Calu3 (cell line): Measurements from ENCODE around the gene PPP1R15B. TPM values are rescaled to one million over a fixed set of nuclear protein-coding genes. Genes with fewer than 3 reads are reported as not detected.

Source experiments
- BruUV-seq: library from RNA; stranded (reverse); fragments of 400-500 nt; replicated peaks from 2 replicates; lab custom pipeline; 2021; lab: Mats Ljungman, UMichigan
- CTCF ChIA-PET: fragments of 300-600 bp; sonication (Branson Sonifier 250); formaldehyde crosslinking; loops from one replicate; lab custom pipeline; 2022; ENCODE audit warnings: antibody characterized with exemption; lab: Charles Lee
- DNase-seq: peaks from one replicate; pipeline ENCODE4 v3.0.0; 2022
- H3K27ac Mint-ChIP-seq: one replicate; pipeline ENCODE4 v1.8.0; 2022; ENCODE audit warnings: mixed read lengths; ENCODE audit not compliant: unreplicated experiment
- H3K27me3 Mint-ChIP-seq: one replicate; pipeline ENCODE4 v1.8.0; 2022; ENCODE audit warnings: mixed read lengths; ENCODE audit not compliant: unreplicated experiment
- H3K36me3 Mint-ChIP-seq: one replicate; pipeline ENCODE4 v1.8.0; 2022; ENCODE audit warnings: mild to moderate bottlenecking, moderate library complexity, mixed read lengths; ENCODE audit not compliant: insufficient read depth, unreplicated experiment
- H3K4me1 Mint-ChIP-seq: one replicate; pipeline ENCODE4 v1.8.0; 2022; ENCODE audit warnings: mild to moderate bottlenecking, low read depth, mixed read lengths; ENCODE audit not compliant: unreplicated experiment
- H3K4me3 Mint-ChIP-seq: one replicate; pipeline ENCODE4 v1.8.0; 2022; ENCODE audit warnings: mild to moderate bottlenecking, low read depth, moderate library complexity, mixed read lengths; ENCODE audit not compliant: unreplicated experiment
- H3K9me3 Mint-ChIP-seq: one replicate; pipeline ENCODE4 v1.8.0; 2022; ENCODE audit warnings: low read depth, mixed read lengths; ENCODE audit not compliant: unreplicated experiment
- CTCF ChIP-seq: fragments of 200-600 bp; IDR thresholded peaks from one replicate; pipeline ENCODE4 v1.8.0; 2022; ENCODE audit warnings: antibody characterized with exemption; ENCODE audit not compliant: unreplicated experiment
- intact Hi-C: fragments of 100-400 bp; cut with micrococcal nuclease; formaldehyde crosslinking; loops from one replicate; pipeline ENCODE4 v1.10.0; 2022; ENCODE audit not compliant: unreplicated experiment
- total RNA-seq: library from RNA; stranded (reverse); gene quantifications from 2 replicates; pipeline ENCODE4 v1.2.3, GENCODE V29; 2022

Gene PPP1R15B
- total RNA-seq, 1 experiment from 2014 or later, result 68.8 TPM

GRCh38 chr1:204405988-204406387 is 5.6 kb downstream of the PPP1R15B start:
- Mint-ChIP-seq H3K4me3 (peak overlapping the region; percentile 96), H3K36me3 (peaks cover 92% of the 10 kb centered on the region), H3K4me1 (peaks cover 3% of the 10 kb centered on the region), H3K27ac (peak overlapping the region; percentile 44), H3K27me3 (no peaks in the 10 kb centered on the region), H3K9me3 (no peaks in the 10 kb centered on the region)
- BruUV-seq, result no TSS peak
- TF ChIP-seq CTCF, result no peak
- intact Hi-C loops, result no loop called here
- DNase-seq, result no peak
- CTCF ChIA-PET, result no interaction called here

- H3K27ac Mint-ChIP-seq, result no peak overlapping the region
- H3K9me3 Mint-ChIP-seq, result no peaks in the 10 kb centered on the region
- TF ChIP-seq CTCF, result no peak
- no TSS peak for BruUV-seq
- intact Hi-C loops, result no loop called here
- peaks cover 8% of the 10 kb centered on the region for H3K4me1 Mint-ChIP-seq
- H3K4me3 Mint-ChIP-seq, result no peak overlapping the region
- no peak for DNase-seq
- CTCF ChIA-PET, result no interaction called here
- H3K36me3 Mint-ChIP-seq, result peaks cover 92% of the 10 kb centered on the region
- H3K27me3 Mint-ChIP-seq, result no peaks in the 10 kb centered on the region
Observed at GRCh38 chr1:204404629-204405028, 7.0 kb downstream of the PPP1R15B start.

GRCh38 chr1:204402391-204402790 is 9.2 kb downstream of the PPP1R15B start:
- Mint-ChIP-seq H3K27me3 (no peaks in the 10 kb centered on the region), H3K36me3 (peaks cover 86% of the 10 kb centered on the region), H3K27ac (no peak overlapping the region), H3K9me3 (no peaks in the 10 kb centered on the region), H3K4me3 (no peak overlapping the region), H3K4me1 (peaks cover 17% of the 10 kb centered on the region)
- TF ChIP-seq CTCF, result no peak
- CTCF ChIA-PET, result no interaction called here
- intact Hi-C loops, result no loop called here
- no TSS peak for BruUV-seq
- DNase-seq, result no peak

GRCh38 chr1:204401730-204402129 is 9.9 kb downstream of the PPP1R15B start:
- H3K27me3 Mint-ChIP-seq, result no peaks in the 10 kb centered on the region
- H3K4me1 Mint-ChIP-seq, result peaks cover 17% of the 10 kb centered on the region
- no peak overlapping the region for H3K4me3 Mint-ChIP-seq
- peaks cover 79% of the 10 kb centered on the region for H3K36me3 Mint-ChIP-seq
- CTCF ChIA-PET, result no interaction called here
- intact Hi-C loops, result no loop called here
- DNase-seq, result no peak
- H3K9me3 Mint-ChIP-seq, result no peaks in the 10 kb centered on the region
- H3K27ac Mint-ChIP-seq, result no peak overlapping the region
- no TSS peak for BruUV-seq
- no peak for TF ChIP-seq CTCF
